Activated naive CD8-positive, alpha-beta T cell treated with anti-CD3 and anti-CD28 coated beads, Interleukin-2, amount 10 ng/mL, durations not matched to agents 7 days and 5 days (primary cell): ENCODE data around the gene TNS1. TPM values are rescaled to one million over a fixed set of nuclear protein-coding genes. Genes with fewer than 3 reads are reported as not detected.

Experiments used
- ATAC-seq: fragments of 150-1000 bp; cut with Tn5 transposase; one replicate; pipeline ENCODE4 v1.10.0; 2021; ENCODE audit warnings: low read depth, moderate library complexity
- POLR2A ChIA-PET: fragments of 350-600 bp; sonication (Branson Sonifier 250); formaldehyde crosslinking; loops from one replicate; lab custom pipeline; 2021; ENCODE audit warnings: antibody characterized with exemption; lab: Charles Lee
- DNase-seq: peaks from one replicate; pipeline ENCODE4 v3.0.0; 2021
- H3K27ac Mint-ChIP-seq: one replicate; pipeline ENCODE4 v1.8.0; 2022; ENCODE audit warnings: mild to moderate bottlenecking, mixed read lengths
- H3K27me3 Mint-ChIP-seq: one replicate; pipeline ENCODE4 v1.8.0; 2022; ENCODE audit warnings: mild to moderate bottlenecking, moderate library complexity, mixed read lengths
- H3K36me3 Mint-ChIP-seq: one replicate; pipeline ENCODE4 v1.8.0; 2021; ENCODE audit warnings: mild to moderate bottlenecking, mixed read lengths
- H3K4me1 Mint-ChIP-seq: one replicate; pipeline ENCODE4 v1.8.0; 2021; ENCODE audit warnings: mixed read lengths
- H3K4me3 Mint-ChIP-seq: one replicate; pipeline ENCODE4 v1.8.0; 2022; ENCODE audit warnings: mild to moderate bottlenecking, moderate library complexity, mixed read lengths
- H3K9me3 Mint-ChIP-seq: one replicate; pipeline ENCODE4 v1.8.0; 2021; ENCODE audit warnings: mixed read lengths
- total RNA-seq, 2 experiments: library from RNA; stranded (reverse); gene quantifications; one replicate each; pipeline ENCODE4 v1.2.3, GENCODE V29; 2021

Gene TNS1
- total RNA-seq, 2 experiments from 2014 or later = 15.1 to 21.2 TPM

DNA sequence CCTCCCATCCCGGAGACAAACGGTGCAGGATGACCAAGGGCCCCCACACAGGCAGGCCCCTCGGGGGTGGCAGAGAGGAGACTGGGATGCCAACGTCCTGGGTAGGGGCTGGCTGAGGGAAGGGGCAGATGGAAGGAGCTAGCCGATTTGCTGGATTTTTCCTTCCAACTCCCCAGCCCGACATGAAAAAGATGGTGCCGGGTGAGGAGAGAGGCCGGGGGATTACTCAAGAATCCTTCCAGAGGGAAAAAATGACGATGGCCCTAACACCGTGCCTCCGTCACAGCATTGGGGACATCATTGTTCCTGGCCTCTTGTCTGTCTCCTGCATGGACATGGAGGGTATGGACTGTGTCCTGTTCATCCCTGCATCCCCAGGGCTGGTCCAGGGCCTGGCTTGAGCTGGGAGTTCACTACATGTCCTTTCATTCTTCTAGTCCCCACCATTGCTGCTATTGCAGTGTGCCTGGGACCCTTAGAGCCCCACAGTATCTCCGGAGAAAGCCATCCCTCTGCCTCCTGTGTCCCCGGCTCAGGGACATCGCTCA is 217.7 kb downstream of the TNS1 start:
- Mint-ChIP-seq H3K27me3 (peaks cover 17% of the 10 kb centered on the region), H3K9me3 (peaks cover 8% of the 10 kb centered on the region), H3K27ac (peak overlapping the region; percentile 52), H3K4me3 (no peak overlapping the region), H3K36me3 (peaks cover 13% of the 10 kb centered on the region), H3K4me1 (peaks cover 10% of the 10 kb centered on the region)
- ATAC-seq (no peak), DNase-seq (no peak)
- POLR2A ChIA-PET = no interaction called here

DNA sequence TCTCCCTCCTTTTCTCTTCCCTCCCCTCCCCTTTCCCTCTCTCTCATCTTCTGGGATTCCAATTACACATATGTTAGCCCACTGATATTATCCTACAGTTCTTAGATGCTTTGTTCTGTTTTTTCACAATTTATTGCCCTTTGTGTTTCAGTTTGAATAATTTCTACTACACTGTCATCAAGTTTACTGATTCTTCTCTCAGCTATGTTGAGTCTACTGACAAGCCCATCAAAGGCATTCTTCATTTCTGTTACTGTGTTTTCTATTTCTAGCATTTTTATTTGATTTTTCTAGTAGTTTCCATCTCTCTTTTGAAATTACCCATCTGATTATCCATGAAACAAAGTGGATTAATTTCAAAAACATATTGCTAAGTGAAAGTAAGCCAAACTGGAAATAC is 219.6 kb downstream of the TNS1 start:
- no peak for ATAC-seq
- H3K36me3 Mint-ChIP-seq = peaks cover 13% of the 10 kb centered on the region
- H3K4me3 Mint-ChIP-seq = no peak overlapping the region
- POLR2A ChIA-PET = no interaction called here
- H3K27ac Mint-ChIP-seq = no peak overlapping the region
- H3K4me1 Mint-ChIP-seq = peaks cover 7% of the 10 kb centered on the region
- peaks cover 20% of the 10 kb centered on the region for H3K27me3 Mint-ChIP-seq
- H3K9me3 Mint-ChIP-seq = peaks cover 8% of the 10 kb centered on the region
- DNase-seq = no peak

- POLR2A ChIA-PET = no interaction called here
- Mint-ChIP-seq H3K4me1 (peaks cover 4% of the 10 kb centered on the region), H3K27ac (no peak overlapping the region), H3K36me3 (peaks cover 4% of the 10 kb centered on the region), H3K27me3 (peaks cover 12% of the 10 kb centered on the region), H3K9me3 (peaks cover 3% of the 10 kb centered on the region), H3K4me3 (no peak overlapping the region)
- no peak for ATAC-seq
- DNase-seq = no peak
Observed at GRCh38 chr2:217777906-217778305, 224.9 kb downstream of the TNS1 start.

DNA sequence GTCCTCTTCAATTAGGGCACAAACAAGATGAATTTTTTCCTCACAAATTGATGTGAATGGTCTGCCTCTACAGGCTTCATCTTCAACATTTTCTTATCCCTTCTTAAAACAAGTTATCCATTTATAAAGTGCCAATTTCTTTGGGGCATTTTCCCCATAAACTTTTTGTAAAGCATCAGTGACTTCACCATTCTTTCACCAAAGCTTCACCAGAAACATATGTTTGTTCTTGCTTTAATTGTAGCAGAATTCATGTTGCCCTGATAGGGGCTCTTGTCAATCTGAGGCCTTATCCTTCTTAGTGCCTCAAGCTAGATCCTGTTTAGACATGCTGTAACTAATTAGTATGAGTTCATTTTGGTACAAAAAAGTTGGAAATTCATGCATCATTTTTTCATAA is 226.2 kb downstream of the TNS1 start:
- peaks cover 3% of the 10 kb centered on the region for H3K9me3 Mint-ChIP-seq
- H3K27me3 Mint-ChIP-seq = peaks cover 9% of the 10 kb centered on the region
- DNase-seq = no peak
- peaks cover 4% of the 10 kb centered on the region for H3K36me3 Mint-ChIP-seq
- POLR2A ChIA-PET = no interaction called here
- H3K4me3 Mint-ChIP-seq = no peak overlapping the region
- peaks cover 4% of the 10 kb centered on the region for H3K4me1 Mint-ChIP-seq
- ATAC-seq = no peak
- no peak overlapping the region for H3K27ac Mint-ChIP-seq

DNA sequence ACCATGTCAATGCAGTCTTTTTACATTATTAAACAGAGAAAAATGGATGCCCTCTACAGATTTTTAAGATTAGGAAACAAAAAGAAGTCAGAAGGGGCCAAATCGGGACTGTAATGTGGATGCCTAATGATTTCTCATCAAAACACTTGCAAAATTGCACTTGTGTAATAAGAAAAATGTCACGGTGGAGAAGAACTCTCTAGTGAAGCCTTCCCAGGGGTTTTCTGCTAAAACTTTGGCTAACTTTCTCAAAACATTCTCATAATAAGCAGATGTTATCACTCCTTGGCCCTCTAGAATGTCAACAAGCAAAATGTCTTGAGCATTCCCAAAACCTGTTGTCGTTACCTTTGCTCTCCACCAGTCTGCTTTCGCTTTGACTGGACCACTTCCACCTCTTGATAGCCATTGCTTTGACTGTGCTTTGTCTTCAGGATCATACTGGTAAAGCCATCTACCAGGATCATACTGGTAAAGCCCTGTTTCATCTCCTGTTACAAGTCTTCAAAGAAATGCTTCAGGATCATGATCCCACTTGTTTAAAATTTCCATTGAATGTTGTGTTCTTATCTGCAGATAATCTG is 226.8 kb downstream of the TNS1 start:
- Mint-ChIP-seq H3K36me3 (no peaks in the 10 kb centered on the region), H3K27ac (no peak overlapping the region), H3K4me1 (peaks cover 4% of the 10 kb centered on the region), H3K27me3 (peaks cover 9% of the 10 kb centered on the region), H3K9me3 (peaks cover 3% of the 10 kb centered on the region), H3K4me3 (no peak overlapping the region)
- no peak for DNase-seq
- POLR2A ChIA-PET = no interaction called here
- no peak for ATAC-seq

GRCh38 chr2:217774232-217774631 is 228.6 kb downstream of the TNS1 start:
- Mint-ChIP-seq H3K27ac (no peak overlapping the region), H3K4me3 (no peak overlapping the region), H3K4me1 (no peaks in the 10 kb centered on the region), H3K27me3 (peaks cover 9% of the 10 kb centered on the region), H3K9me3 (peaks cover 3% of the 10 kb centered on the region), H3K36me3 (no peaks in the 10 kb centered on the region)
- no peak for DNase-seq
- POLR2A ChIA-PET = no interaction called here
- no peak for ATAC-seq

GRCh38 chr2:217773539-217773938 is 229.3 kb downstream of the TNS1 start:
- Mint-ChIP-seq H3K4me1 (no peaks in the 10 kb centered on the region), H3K4me3 (no peak overlapping the region), H3K36me3 (no peaks in the 10 kb centered on the region), H3K27me3 (peaks cover 9% of the 10 kb centered on the region), H3K9me3 (peaks cover 3% of the 10 kb centered on the region), H3K27ac (no peak overlapping the region)
- no peak for ATAC-seq
- POLR2A ChIA-PET = no interaction called here
- DNase-seq = no peak

GRCh38 chr2:217766356-217766755 is 236.4 kb downstream of the TNS1 start:
- peaks cover 9% of the 10 kb centered on the region for H3K27me3 Mint-ChIP-seq
- no peak for DNase-seq
- POLR2A ChIA-PET = no interaction called here

DNA sequence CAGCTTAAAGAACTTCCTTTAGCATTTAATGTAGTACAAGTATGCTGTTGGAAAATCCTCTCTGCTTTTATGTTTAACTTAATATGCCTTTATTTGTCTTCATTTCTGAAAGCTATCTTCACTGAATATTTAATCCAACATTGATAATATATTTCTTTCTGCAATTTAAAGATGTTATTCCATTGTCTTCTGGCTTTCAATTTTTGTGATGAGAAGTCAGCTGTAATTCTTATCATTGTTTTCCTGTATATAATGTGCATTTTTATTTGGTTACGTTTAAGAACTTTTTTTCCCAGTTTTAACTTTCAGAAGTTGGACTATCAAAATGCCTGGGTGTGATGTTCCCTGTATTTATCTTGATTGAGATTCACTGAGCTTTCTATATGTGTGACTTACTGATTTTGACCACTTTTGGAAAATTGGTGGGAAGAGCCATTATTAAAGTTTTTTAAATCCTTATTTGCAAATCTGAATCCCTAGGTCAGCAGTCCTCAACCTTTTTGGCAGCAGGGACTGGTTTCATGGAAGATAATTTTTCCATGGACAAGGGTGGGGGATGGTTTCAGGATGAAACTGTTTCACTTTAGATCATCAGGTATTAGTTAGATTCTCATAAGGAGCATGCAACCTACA is 241.0 kb downstream of the TNS1 start:
- peaks cover 22% of the 10 kb centered on the region for H3K36me3 Mint-ChIP-seq
- peaks cover 2% of the 10 kb centered on the region for H3K27me3 Mint-ChIP-seq
- DNase-seq (no peak), ATAC-seq (no peak)
- peaks cover 14% of the 10 kb centered on the region for H3K9me3 Mint-ChIP-seq
- peaks cover 10% of the 10 kb centered on the region for H3K4me1 Mint-ChIP-seq
- H3K4me3 Mint-ChIP-seq = no peak overlapping the region
- H3K27ac Mint-ChIP-seq = no peak overlapping the region
- POLR2A ChIA-PET = no interaction called here

More at GRCh38 chr2:217766356-217766755, 236.4 kb downstream of the TNS1 start:
- H3K4me3 Mint-ChIP-seq = no peak overlapping the region
- H3K36me3 Mint-ChIP-seq = peaks cover 14% of the 10 kb centered on the region
- no peak for ATAC-seq
- H3K9me3 Mint-ChIP-seq = peaks cover 11% of the 10 kb centered on the region
- no peak overlapping the region for H3K27ac Mint-ChIP-seq
- no peaks in the 10 kb centered on the region for H3K4me1 Mint-ChIP-seq

- Mint-ChIP-seq H3K9me3 (peaks cover 14% of the 10 kb centered on the region), H3K36me3 (peaks cover 18% of the 10 kb centered on the region), H3K27ac (no peak overlapping the region), H3K4me1 (peaks cover 22% of the 10 kb centered on the region), H3K4me3 (no peak overlapping the region), H3K27me3 (peaks cover 2% of the 10 kb centered on the region)
- ATAC-seq (no peak), DNase-seq (no peak)
- POLR2A ChIA-PET = no interaction called here
Observed at GRCh38 chr2:217759991-217760390, 242.8 kb downstream of the TNS1 start.

DNA sequence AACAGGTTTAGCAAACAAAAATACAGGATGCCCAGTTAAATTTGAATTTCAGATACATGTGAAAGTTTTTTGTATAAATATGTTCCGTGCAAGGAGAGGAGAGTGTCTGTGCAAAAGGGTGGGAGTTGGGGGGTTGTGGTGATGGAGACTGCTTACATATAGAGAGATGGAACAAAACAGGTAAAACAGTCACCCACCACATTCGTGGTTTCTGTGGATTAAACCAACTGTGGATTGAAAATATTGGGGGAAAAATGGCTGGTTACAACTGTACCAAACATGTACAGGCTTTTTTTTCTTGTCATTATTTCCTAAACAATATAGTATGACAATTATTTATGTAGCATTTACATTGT is 245.7 kb downstream of the TNS1 start:
- ATAC-seq = peak; percentile 21
- no peak for DNase-seq
- peaks cover 9% of the 10 kb centered on the region for H3K9me3 Mint-ChIP-seq
- POLR2A ChIA-PET = interaction anchor here (1.0 kb wide), 1 partner anchor 106 kb away, joined by 5 read pairs; no protein-coding TSS in a partner anchor
- H3K4me3 Mint-ChIP-seq = peak overlapping the region; percentile 67
- H3K27me3 Mint-ChIP-seq = no peaks in the 10 kb centered on the region
- H3K4me1 Mint-ChIP-seq = peaks cover 27% of the 10 kb centered on the region
- peaks cover 9% of the 10 kb centered on the region for H3K36me3 Mint-ChIP-seq
- H3K27ac Mint-ChIP-seq = peak overlapping the region; percentile 61

GRCh38 chr2:217756375-217757107 is 246.3 kb downstream of the TNS1 start:
- peak overlapping the region; percentile 67 for H3K4me3 Mint-ChIP-seq
- peaks cover 27% of the 10 kb centered on the region for H3K4me1 Mint-ChIP-seq
- POLR2A ChIA-PET = interaction anchor here (1.0 kb wide), 1 partner anchor 106 kb away, joined by 5 read pairs; no protein-coding TSS in a partner anchor
- peak; percentile 90 for ATAC-seq
- peak; percentile 89 for DNase-seq
- H3K36me3 Mint-ChIP-seq = peaks cover 8% of the 10 kb centered on the region
- no peaks in the 10 kb centered on the region for H3K27me3 Mint-ChIP-seq
- H3K9me3 Mint-ChIP-seq = peaks cover 6% of the 10 kb centered on the region
- H3K27ac Mint-ChIP-seq = peak overlapping the region; percentile 61

- Mint-ChIP-seq H3K27ac (peak overlapping the region; percentile 66), H3K4me1 (peaks cover 27% of the 10 kb centered on the region), H3K36me3 (peaks cover 6% of the 10 kb centered on the region), H3K27me3 (no peaks in the 10 kb centered on the region), H3K4me3 (peak overlapping the region; percentile 71), H3K9me3 (peaks cover 2% of the 10 kb centered on the region)
- no peak for ATAC-seq
- DNase-seq = no peak
- POLR2A ChIA-PET = no interaction called here
Observed at GRCh38 chr2:217755027-217755745, 247.6 kb downstream of the TNS1 start.
